Measurements from ENCODE around the gene ZC3H12A. TPM values are rescaled to one million over a fixed set of nuclear protein-coding genes. Genes with fewer than 3 reads are reported as not detected.

ZC3H12A gene
- total and polyA plus RNA-seq, 8 donors: 8.4 to 89.3 (median 29.0) TPM

DNA sequence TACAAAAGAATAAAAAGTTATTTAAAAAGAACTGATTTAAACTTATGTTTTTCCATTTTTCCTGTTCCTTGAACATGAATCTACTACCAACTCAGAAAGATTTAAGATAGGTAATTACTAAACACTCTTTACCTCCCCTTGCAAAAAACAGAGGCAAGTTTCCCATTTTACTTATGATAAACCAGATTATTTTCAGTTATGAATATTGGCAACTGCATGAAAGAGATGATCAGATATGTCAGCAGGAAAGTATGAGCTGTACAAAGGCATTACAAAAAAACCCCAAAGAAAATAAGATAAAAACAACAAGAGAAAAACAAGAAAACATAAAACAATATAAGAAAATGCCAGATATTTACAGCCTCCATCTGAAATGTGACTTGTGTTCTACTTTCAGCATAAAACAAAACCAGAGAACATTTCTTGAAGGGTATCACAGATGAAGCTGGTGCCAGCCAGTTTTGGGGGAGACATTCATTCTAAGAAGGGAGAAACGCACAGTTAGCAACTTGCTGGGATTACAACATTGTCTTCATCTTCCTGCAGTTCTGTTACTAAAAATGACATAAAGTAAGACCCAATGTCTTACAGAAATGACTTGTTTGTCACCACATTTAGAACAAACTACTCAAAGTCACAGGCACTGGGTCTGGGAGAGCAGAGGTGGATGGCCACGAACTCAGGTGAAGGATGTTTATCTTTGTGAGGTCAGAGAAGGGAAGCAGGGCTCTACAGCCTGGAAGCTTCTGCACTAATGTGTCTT lies 19.1 kb downstream of the ZC3H12A start:
- intact Hi-C loops (cut with DNase I; ENCODE audit: low total_unique reads): no loop called here

DNA sequence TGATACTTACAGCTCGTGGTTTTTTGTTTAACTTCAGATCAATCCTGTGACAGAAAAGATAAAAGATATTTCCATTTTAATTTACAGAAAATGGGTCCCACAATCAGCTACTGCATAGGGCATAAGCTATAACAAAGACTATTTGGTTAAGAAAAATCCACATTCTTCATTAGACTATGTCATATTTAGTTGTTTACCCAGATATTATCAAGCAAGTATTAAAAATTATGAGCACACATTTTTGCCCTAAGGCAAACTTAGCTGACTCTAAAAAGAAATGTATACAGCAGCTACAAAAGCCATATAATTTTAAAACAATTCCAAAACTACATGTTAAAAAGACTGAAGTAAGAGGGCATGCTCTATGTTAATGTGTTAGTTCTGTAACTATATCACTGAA lies 21.5 kb downstream of the ZC3H12A start:
- peaks cover 18 to 27% (median 26%) of the 10 kb centered on the region in 4 donors for H3K4me1 ChIP-seq
- peaks cover 30 to 88% (median 78%) of the 10 kb centered on the region in 4 donors for H3K36me3 ChIP-seq
- no peak overlapping the region for H3K4me3 ChIP-seq
- TF ChIP-seq EP300 (IDR thresholded peaks at IDR 0.05): no peak
- TF ChIP-seq POLR2A (IDR thresholded peaks at IDR 0.05): no peak
- TF ChIP-seq POLR2AphosphoS5 (IDR thresholded peaks at IDR 0.05): no peak
- TF ChIP-seq, protein P1, sequence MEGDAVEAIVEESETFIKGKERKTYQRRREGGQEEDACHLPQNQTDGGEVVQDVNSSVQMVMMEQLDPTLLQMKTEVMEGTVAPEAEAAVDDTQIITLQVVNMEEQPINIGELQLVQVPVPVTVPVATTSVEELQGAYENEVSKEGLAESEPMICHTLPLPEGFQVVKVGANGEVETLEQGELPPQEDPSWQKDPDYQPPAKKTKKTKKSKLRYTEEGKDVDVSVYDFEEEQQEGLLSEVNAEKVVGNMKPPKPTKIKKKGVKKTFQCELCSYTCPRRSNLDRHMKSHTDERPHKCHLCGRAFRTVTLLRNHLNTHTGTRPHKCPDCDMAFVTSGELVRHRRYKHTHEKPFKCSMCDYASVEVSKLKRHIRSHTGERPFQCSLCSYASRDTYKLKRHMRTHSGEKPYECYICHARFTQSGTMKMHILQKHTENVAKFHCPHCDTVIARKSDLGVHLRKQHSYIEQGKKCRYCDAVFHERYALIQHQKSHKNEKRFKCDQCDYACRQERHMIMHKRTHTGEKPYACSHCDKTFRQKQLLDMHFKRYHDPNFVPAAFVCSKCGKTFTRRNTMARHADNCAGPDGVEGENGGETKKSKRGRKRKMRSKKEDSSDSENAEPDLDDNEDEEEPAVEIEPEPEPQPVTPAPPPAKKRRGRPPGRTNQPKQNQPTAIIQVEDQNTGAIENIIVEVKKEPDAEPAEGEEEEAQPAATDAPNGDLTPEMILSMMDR (IDR thresholded peaks at IDR 0.05): no peak
- no peaks in the 10 kb centered on the region for H3K9me3 ChIP-seq
- no peak overlapping the region for H3K27ac ChIP-seq
- 24 to 53% (median 27%) methylated on average over 1 of the region's 1 CpG for WGBS, 5 donors
- intact Hi-C loops (cut with DNase I; ENCODE audit: low total_unique reads): no loop called here
- no peaks in the 10 kb centered on the region for H3K27me3 ChIP-seq
- DNase-seq: no peak

More for the DNA sequence above, 19.1 kb downstream of the ZC3H12A start:
- WGBS, 5 donors: 70 to 80% (median 78%) methylated on average over 2 of the region's 2 CpGs
- Histone ChIP-seq H3K4me1 (peaks cover 9 to 13% (median 11%) of the 10 kb centered on the region in 4 donors), H3K9me3 (no peaks in the 10 kb centered on the region), H3K4me3 (no peak overlapping the region), H3K27me3 (no peaks in the 10 kb centered on the region), H3K27ac (no peak overlapping the region), H3K36me3 (peaks cover 30 to 96% (median 83%) of the 10 kb centered on the region in 4 donors)
- TF ChIP-seq, protein P1 (IDR thresholded peaks at IDR 0.05): no peak
- no peak for TF ChIP-seq POLR2A (IDR thresholded peaks at IDR 0.05)
- TF ChIP-seq POLR2AphosphoS5 (IDR thresholded peaks at IDR 0.05): no peak
- TF ChIP-seq EP300 (IDR thresholded peaks at IDR 0.05): no peak
- no peak for DNase-seq

DNA sequence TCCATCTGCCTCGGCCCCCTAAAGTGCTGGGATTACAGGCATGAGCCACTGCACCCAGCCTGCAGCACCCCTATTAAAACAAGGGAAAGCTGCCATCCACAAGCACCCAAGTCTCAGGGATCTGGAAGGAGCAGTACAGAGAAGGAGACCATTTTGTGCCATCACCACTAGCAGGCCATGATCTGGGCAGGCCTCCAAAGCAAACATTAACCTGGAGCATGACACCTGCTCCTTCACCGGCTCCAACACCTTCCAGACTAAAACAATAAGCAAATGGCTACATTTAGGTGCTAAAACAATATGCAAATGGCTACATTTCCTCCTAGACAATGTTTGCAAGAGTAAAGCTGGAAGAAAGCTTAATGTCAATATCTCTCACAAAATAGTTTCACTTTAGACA lies 23.5 kb downstream of the ZC3H12A start:
- 51 to 69% (median 59%) methylated on average over 2 of the region's 2 CpGs for WGBS, 5 donors
- peak overlapping the region in 4 of 5 donors; percentile 27 to 80 (median 54) for H3K27ac ChIP-seq
- intact Hi-C loops (cut with DNase I; ENCODE audit: low total_unique reads): no loop called here
- peaks cover 26 to 86% (median 74%) of the 10 kb centered on the region in 4 donors for H3K36me3 ChIP-seq
- TF ChIP-seq POLR2A (IDR thresholded peaks at IDR 0.05) (no peak), POLR2AphosphoS5 (IDR thresholded peaks at IDR 0.05) (peak in 2 of 3 donors; percentile 10 to 51)
- TF ChIP-seq, protein P1 (IDR thresholded peaks at IDR 0.05): no peak
- no peak overlapping the region for H3K4me3 ChIP-seq
- no peaks in the 10 kb centered on the region for H3K9me3 ChIP-seq
- DNase-seq: peak; percentile 78 to 86
- no peaks in the 10 kb centered on the region for H3K27me3 ChIP-seq
- peaks cover 18 to 27% (median 26%) of the 10 kb centered on the region in 4 donors for H3K4me1 ChIP-seq

DNA sequence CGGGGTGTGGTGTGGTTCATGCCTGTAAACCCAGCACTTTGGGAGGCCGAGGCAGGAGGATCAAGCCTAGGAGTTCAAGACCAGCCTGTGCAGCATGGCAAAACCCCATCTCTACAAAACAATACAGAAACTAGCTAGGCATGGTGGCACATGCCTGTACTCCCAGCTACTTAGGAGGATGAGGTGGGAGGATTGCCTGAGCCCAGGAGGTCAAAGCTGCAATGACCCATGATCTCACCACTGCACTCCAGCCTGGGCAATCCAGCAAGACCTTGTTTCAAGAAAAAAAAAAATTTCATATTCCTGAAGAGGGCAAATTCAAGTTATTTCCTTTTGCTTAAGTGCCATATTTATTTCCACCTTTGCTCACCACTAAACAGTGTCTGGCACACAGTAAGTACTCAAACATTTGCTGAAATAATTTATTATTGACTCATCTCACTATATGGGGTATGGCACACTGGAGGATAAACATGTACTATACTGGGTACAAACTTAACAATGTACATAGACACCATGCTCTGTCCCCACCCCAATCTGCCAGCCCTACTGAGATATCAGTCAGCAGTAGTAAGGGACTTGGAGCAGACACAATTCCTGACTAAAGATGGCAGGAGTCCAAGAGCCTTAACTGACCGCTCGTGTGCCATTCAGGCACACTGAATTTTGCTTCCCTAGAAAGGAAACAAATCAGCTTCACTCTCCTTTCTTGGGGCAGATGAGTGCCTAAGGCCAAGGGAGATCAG lies 24.7 kb downstream of the ZC3H12A start:
- peak; percentile 62 to 69 for DNase-seq

More for the DNA sequence above, 24.7 kb downstream of the ZC3H12A start:
- Histone ChIP-seq H3K4me1 (peaks cover 18 to 27% (median 26%) of the 10 kb centered on the region in 4 donors), H3K27me3 (no peaks in the 10 kb centered on the region), H3K27ac (peak overlapping the region; percentile 27 to 80 (median 56)), H3K4me3 (no peak overlapping the region), H3K9me3 (no peaks in the 10 kb centered on the region), H3K36me3 (peaks cover 19 to 86% (median 74%) of the 10 kb centered on the region in 4 donors)
- 45 to 64% (median 57%) methylated on average over 4 of the region's 4 CpGs for WGBS, 5 donors
- peak in 2 of 3 donors; percentile 41 to 74 for TF ChIP-seq POLR2AphosphoS5 (IDR thresholded peaks at IDR 0.05)
- TF ChIP-seq EP300 (IDR thresholded peaks at IDR 0.05): no peak
- intact Hi-C loops (cut with DNase I; ENCODE audit: low total_unique reads): no loop called here
